Limb (tissue), 2 donors: ENCODE results near the gene XPO6.
"Not testable (repeated sequence)": the region's sequence is repeated elsewhere in the genome, so short reads cannot be mapped to it uniquely, and the experiment has no call there.

ENCODE experiments used
- DNase-seq, 2 donors: peaks; one replicate each; pipeline ENCODE4 v3.0.0-alpha.2; 2016; ENCODE audit errors: extremely low spot score in 2 of 2

Gene XPO6, protein sequence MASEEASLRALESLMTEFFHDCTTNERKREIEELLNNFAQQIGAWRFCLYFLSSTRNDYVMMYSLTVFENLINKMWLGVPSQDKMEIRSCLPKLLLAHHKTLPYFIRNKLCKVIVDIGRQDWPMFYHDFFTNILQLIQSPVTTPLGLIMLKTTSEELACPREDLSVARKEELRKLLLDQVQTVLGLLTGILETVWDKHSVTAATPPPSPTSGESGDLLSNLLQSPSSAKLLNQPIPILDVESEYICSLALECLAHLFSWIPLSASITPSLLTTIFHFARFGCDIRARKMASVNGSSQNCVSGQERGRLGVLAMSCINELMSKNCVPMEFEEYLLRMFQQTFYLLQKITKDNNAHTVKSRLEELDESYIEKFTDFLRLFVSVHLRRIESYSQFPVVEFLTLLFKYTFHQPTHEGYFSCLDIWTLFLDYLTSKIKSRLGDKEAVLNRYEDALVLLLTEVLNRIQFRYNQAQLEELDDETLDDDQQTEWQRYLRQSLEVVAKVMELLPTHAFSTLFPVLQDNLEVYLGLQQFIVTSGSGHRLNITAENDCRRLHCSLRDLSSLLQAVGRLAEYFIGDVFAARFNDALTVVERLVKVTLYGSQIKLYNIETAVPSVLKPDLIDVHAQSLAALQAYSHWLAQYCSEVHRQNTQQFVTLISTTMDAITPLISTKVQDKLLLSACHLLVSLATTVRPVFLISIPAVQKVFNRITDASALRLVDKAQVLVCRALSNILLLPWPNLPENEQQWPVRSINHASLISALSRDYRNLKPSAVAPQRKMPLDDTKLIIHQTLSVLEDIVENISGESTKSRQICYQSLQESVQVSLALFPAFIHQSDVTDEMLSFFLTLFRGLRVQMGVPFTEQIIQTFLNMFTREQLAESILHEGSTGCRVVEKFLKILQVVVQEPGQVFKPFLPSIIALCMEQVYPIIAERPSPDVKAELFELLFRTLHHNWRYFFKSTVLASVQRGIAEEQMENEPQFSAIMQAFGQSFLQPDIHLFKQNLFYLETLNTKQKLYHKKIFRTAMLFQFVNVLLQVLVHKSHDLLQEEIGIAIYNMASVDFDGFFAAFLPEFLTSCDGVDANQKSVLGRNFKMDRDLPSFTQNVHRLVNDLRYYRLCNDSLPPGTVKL

DNA sequence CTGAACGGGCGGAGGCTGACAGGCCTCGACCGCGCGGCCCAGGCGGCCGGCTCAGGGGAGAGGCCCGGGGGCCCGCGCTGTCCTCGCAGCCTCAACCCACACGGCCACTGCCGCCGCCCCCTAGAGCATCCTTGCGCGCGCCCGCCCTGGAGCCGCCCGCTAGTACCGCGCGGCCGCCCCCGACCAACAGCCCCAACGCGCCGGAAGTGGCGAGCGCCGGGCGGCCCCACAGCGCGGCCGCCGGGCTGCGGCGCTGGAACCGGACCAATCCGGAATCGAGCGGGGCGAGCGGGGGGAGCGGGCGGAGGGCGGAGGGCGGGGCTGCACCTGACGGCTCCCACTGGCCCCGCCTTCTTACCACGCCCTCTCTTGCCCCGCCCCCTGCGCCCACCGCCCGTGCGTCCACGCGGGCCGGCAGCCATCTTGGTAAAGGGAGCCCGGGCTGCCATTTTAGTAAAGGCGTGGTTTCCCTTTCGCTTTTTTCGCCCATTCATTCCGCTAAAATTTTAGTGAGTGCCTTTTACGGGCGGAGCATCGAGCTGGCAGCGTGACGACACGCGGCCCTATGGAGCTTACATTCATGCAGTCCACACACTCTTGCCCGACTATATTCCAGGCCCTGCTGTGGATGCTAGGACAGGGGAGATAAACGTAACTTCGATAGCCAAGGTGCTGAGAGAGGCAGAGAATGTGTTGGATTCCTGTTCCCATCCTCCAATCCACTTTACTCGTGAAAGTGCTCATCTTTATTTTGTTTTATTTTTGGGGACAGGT, at the start of gene XPO6:
Gene XPO6 (minus strand): TSS at position 208 of the 774 bp plus-strand sequence. CDS start 597 bp downstream, outside the sequence.
- DNase-seq = peak; percentile 92 to 100

DNA sequence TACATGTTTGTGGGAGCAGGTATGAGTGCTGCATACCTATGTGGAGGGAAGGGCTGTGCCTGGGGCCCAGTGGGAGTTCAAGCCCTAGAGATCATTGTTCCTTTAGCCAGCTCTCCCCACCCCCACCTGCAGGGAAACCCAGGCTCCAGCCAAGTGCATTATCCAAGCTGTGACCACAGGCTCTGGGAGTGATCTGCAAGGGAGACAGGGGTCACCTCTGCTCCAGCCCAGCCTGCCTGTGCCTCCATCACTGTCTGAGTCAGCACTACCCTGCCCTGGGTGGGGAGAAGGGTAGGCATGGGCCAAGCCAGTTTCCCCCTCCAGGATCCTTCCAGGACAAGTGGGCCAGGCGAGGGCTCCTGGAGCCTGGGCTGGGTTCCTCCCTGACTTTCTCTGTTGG, 48.4 kb upstream of the XPO6 start:
- no peak for DNase-seq

DNA sequence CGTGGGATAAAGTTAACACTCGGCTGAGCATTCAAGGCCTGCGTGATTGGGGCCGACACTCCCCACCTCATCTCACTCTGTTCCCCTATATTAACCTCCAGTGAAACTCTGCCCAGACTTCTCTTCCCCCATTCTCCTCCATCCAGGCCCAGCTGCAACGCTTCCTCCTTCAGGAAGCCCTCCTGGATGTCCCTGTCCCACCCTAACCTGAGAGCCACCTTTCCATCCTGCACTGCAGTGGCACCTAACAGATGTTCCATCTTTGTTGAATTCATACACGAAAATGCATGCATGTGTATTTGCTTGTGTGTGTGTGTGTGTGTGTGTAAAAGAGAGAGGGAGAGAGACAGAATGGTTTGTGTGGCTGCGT, 48.0 kb upstream of the XPO6 start:
- no peak for DNase-seq

DNA sequence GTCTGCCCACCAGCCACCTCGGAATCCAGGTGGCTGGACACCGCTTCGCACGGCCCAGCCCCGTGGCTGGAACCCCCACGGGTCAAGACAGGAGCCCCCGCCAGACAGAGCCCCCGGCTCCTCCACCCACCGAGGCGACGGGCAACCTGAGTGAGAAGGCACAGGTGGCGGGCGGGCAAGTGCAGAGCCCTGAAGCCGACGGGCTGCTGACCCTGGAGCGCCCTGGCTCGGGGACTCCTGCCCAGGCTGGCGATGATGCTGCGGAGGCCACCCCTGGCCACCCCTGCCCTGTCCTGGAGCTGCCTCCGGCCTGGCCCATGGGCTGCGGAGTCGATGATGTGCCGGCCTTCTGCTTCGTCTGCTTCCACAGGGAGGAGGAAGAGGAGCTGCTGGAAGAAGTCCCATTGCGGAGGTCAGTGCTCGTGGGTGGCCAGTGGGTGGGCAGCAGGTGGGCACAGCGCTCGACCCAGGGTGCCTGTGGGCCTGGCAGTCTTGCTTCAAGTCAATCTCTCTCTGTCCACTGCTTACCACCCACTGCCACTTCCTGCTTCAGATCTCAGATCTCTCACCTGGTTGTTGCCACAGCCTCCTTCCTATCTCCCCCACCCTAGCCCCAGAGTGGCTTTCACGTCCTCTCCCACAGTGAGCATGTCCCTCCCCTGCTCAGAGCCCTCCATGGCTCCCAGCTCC, 47.5 kb upstream of the XPO6 start:
- DNase-seq = no peak

DNA sequence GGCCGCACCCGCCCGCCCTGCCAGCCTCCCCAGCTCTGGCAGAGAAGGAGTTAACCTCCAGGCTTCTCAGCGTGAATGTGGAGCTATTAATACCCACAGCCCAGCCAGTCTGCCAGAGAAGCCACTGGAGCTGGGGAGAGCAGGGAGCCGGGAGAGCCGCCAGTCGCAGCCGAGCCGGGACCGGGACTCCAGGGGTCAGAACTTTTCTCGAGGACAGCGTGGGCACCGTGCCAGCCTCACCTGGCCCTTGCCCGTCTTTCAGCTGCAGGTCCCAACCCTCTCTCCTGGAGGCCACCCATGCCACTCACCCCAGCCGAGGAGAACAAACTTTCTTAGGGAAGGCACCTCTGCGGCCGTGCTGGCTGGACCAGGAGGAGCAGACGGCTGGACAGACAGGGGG, 46.8 kb upstream of the XPO6 start:
- peak; percentile 43 to 61 for DNase-seq

DNA sequence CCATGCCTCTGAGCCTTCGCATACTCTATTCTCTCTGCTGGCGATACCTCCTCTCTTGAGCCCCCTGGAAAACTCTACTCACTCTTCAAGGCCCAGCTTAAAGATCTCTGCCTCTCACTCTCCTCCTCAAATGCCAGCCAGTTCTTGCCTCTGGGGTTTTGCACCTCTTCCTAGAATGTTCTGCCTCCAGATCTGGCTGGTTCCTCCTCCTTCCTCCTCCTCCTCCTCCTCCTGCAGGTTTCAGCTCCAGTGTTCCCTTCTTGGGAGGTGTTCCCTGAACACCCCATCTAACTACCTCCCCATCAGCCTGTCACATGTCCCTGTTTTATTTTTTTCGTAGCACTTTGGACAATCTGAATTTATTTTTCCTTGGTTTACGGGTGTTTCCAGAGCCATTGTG, 45.5 kb upstream of the XPO6 start:
- DNase-seq = no peak

DNA sequence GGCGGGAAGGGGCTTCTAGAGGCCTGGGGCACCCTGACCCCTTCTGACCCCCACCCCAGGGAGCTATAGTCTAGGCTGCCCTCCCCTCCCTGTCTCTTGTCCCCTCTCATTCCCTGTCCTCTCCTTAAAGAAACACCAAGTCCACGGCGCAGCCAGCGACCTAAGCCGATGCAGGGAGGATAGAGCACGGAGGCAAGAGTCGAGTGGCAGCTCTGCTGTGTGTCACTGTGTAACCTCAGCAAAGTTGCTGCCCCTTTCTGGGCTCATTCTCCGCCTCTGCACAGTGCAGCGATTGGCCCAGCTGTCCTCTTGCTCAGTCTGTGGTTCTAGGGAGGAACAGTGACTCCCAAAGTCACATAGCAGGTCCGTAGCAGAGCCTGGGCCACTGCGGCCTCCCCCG, 44.1 kb upstream of the XPO6 start:
- no peak for DNase-seq

DNA sequence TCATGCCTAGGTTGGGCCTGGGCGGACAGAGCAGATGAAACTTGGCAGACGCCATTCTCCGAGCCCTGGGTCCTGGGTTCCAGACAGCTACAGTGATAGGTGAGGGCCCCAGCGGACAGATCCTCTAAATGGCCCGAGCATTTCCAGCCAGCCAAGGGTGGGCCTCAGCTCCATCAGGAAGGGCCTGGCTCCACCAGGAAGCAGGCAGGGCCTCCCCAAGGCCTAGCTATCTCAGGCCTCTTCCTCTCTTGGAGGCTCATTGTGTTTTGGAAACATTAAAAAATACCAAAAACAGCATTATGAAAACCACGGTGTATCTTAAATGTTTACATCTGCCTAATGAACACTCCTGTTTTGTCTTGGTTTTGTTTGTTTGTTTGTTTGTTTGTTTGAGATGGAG, 42.4 kb upstream of the XPO6 start:
- DNase-seq = no peak

DNA sequence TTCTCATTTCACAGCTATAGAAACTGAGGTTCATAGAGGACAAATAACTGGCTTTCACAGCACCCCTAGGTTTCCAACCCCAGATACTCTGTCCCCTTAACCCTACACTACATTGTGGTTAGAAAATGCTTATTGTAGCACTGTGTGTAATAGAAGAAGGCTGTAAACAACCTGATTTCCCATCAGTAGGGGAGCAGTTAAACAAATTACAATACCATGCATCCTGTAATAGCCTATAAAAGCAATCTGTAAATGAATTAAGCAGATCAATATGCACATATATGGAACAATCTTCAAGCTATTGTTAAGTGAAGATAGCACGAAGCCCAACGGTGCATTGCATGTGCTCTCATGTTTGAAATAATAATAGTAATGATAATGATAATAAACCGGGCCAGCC, 39.2 kb upstream of the XPO6 start:
- DNase-seq = no peak

DNA sequence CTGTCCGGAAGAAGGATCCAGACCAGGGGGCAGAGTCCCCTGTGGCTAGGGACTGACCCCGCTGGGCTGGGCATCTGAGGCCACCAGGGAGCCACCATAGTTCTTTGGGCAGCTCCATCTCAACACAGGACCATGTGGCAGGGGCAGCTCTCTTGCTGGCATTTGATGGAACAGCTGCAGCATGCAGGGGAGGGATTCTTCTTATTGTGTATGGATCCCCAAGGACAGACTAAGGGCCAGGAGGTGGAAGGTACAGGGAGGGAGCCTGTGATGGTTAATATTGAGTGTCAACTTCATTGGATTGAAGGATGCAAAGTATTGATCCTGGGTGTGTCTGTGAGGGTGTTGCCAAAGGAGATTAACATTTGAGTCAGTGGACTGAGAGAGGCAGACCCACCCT, 37.7 kb upstream of the XPO6 start:
- not testable (repeated sequence) for DNase-seq

DNA sequence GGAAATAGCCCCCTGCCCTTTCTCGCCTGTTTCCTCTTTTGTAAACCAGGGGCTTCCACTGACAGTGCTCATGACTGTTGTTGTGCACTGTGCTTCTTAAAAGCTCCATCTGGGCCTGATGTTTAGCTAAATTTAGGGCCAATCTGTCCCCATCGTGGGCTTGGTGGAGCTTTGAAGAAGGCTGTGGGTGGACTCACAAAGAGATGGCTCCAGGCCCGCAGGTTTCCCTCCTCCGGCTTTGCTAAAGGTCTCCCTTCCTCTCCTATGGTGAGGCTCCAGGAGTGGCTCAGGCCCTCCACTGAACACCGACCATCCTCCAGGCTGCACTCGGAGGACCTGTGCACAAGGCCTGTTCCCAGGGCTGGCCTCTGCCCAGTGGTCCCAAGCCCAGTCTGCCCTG, 30.2 kb upstream of the XPO6 start:
- no peak for DNase-seq

DNA sequence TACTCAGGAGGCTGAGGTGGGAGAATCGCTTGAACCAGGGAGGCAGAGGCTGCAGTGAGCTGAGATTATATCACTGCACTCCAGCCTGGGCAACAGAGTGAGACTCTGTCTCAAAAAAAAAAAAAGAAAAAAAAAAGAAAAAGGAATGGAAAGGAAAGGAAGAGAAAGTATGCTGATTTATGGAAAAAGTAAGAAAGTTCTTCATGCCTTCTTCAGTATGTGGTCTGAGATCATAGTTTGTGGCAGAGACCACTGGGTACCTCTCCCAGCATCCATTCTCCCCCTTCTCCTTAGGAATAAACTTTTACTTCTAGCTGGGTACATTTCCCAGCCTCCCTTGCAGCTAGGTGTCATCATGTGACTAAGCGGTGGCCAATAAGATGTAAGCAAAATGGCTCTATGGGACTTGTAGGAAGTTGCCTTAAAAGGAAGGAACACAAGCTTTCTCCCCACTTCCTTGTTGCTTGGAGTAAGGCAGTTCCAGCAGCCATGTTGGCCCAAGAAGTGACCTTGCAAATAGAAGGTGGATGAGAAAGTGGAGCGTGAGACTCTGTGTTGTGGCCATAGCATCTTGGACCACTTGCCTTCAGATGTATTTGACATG, 26.1 kb upstream of the XPO6 start:
- DNase-seq = no peak

DNA sequence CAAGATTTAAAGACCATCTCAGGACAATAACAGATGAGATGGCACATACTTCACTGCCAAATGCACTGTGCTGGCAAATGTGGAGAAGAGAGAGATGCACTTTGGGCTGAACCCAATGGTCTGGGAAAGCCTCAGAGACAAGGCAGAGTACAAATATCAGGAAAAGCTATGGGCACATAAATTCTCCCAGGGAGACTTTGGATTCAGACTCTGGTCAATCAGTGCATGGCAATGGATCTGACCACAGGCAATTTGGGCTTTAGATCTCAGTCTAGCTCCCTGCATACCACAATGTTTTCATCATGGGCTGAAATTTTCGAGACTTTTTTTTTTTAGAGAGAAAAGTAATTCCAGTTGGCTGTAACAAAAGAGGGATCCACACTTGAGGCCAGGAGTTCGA, 20.0 kb upstream of the XPO6 start:
- no peak for DNase-seq

DNA sequence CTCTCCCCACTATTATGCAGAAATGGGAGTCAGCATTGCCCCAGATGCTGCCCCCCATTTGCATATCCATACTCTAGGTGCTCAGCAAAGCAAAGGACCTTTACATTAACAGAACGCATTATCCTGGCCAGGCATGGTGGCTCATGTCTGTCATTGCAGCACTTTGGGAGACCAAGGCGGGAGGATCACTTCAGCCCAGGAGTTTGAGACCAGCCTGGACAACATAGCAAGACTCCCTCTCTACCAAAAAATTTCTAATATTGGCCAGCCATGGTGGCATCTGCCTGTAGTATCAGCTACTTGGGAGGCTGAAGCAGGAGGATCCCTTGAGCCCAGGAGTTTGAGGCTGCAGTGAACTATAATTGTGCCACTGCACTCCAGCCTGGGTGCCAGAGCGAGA, 12.1 kb upstream of the XPO6 start:
- not testable (repeated sequence) for DNase-seq

DNA sequence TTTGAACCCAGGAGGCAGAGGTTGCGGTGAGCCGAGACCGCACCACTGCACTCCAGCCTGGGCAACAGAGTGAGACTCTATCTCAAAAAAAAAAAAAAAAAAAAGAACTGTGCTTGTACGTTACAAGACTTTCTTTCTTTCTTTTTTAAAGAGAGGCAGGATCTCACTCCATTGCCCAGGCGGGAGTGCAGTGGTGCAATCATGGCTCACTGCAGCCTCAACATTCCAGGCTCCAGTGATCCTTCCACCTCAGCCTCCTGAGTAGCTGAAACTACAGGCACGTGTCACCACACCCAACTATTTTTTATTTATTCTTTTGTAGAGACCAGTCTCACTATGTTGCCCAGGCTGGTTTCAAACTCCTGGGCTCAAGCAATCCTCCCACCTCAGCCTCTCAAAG, 8.0 kb upstream of the XPO6 start:
- not testable (repeated sequence) for DNase-seq

DNA sequence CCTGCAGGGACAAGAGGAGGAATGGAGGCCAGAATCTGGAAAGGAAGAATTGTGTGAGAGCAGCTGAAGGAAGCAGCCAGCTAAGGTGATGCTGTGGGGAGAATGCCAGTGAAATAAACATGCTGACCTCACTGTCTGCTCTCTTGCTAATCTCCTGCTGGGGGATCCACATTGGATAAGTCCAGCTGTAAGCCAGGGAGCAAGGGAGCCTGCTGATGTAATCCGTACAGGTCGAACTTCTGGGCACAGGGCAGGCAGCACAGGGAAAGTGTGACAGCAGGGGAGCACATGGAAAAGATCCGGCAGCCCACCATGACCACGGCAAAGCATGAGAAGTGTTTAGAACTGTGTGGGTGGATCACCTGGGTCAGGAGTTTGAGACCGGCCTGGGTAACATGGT, 7.5 kb upstream of the XPO6 start:
- DNase-seq = no peak

DNA sequence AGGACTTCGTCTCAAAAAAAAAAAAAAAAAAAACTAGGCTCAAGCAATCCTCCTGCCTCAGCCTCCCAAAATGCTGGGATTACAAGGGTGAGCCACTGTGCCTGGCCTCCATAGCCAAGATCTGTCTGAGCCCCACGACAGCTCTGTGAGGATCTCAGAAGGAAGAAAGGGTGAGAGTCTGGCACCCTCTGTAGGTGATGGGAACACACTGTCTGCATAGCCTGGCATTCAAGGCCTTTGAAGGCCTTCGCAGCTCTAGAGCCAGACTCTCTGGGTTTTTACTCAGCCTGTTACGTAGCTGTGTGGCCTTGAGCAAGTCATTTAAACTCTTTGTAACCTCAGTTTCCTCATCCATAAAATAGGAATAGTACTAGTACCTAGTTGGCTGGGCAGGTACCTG, 6.3 kb upstream of the XPO6 start:
- DNase-seq = no peak

DNA sequence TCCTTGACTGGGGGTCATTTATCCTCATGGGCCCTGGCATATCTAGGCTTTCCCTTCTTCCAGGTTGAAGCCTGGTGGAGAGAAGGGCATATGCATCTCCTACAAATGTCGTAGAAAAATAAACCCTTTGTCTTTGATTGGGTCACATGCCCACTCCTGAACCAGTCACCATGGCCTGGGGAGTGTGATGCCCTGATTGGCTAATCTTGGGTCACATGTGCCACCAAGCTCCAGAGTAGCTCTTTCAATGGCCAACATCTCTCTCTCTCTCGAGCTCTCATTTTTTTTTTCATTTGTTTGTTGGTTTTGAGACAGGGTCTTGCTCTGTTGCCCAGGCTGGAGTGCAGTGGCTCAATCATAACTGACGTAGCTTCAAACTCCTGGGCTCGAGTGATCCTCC, 5.6 kb upstream of the XPO6 start:
- no peak for DNase-seq

DNA sequence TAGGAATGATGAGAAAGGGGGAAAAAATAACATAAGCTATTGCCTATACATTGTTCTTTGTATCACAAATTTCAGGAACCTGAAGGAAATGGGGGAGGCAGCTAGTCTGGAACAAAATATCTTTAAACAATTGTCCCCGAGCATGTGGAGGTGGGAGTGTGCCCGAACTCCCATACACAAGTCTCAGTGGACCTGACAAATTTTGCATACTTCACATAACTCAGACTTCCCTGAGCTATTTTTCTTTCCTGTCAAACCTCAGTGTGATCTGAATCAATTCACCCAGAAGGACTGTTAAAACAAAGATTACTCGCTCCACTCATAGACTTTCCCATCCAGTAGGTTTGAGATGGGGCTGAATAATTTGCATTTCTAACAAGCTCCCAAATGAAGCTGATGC, 1.6 kb upstream of the XPO6 start:
- DNase-seq = no peak

DNA sequence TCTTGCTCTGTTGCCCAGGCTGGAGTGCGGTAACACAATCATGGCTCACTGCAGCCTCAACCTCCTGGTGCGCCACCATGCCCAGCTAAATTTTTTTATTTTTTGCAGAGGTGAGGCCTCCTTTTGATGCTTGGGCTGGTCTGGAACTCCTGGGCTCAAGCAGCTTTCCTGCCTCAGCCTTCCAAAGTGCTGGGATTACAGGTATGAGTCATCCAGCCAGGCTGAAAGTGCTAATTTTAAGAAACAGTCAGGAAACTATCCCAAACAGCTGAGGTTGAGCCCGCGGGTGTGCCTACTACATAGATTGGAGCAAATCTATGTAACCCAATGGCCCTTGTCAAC, 738 bp upstream of the XPO6 start:
- DNase-seq = no peak
